GM23338 (cell line): Measurements from ENCODE around the gene LMF1. TPM values are rescaled to one million over a fixed set of nuclear protein-coding genes. Genes with fewer than 3 reads are reported as not detected.

ENCODE experiments used
- ATAC-seq: fragments of 200-7000 bp; cut with Tn5 transposase; 3 replicates; pipeline ENCODE4 v1.9.1; 2020
- DNase-seq: peaks from one replicate; pipeline ENCODE4 v3.0.0-alpha.2; 2015; ENCODE audit warnings: low spot score
- H2AFZ ChIP-seq: fragments of 200-600 bp; sonication (generic); 2 replicates; pipeline ENCODE4 v1.8.0; 2016; ENCODE audit warnings: antibody characterized with exemption, mild to moderate bottlenecking, moderate library complexity
- H3F3A ChIP-seq: fragments of 200-600 bp; sonication (generic); replicated peaks from 2 replicates; pipeline ENCODE4 v1.8.0; 2017; ENCODE audit warnings: antibody characterized with exemption, mixed run types, low read depth
- H3K27ac ChIP-seq: fragments of 200-600 bp; sonication (generic); 2 replicates; pipeline ENCODE4 v1.6.1; 2016; ENCODE audit warnings: low read depth
- H3K27me3 ChIP-seq: fragments of 200-600 bp; sonication (generic); 2 replicates; pipeline ENCODE4 v1.8.0; 2016; ENCODE audit warnings: mild to moderate bottlenecking, mixed run types, moderate library complexity; ENCODE audit not compliant: insufficient read depth
- H3K36me3 ChIP-seq: fragments of 200-600 bp; sonication (generic); 2 replicates; pipeline ENCODE4 v1.8.0; 2016; ENCODE audit warnings: mild to moderate bottlenecking; ENCODE audit not compliant: insufficient read depth
- H3K4me1 ChIP-seq: fragments of 200-600 bp; sonication (generic); 2 replicates; pipeline ENCODE4 v1.8.0; 2016; ENCODE audit warnings: mild to moderate bottlenecking, moderate library complexity; ENCODE audit not compliant: insufficient read depth
- H3K4me2 ChIP-seq: fragments of 200-600 bp; sonication (generic); 2 replicates; pipeline ENCODE4 v1.7.1; 2017; ENCODE audit warnings: mixed run types
- H3K4me3 ChIP-seq: fragments of 200-600 bp; sonication (generic); 2 replicates; pipeline ENCODE4 v1.6.1; 2016; ENCODE audit warnings: mixed run types
- H3K79me2 ChIP-seq: fragments of 200-600 bp; sonication (generic); replicated peaks from 2 replicates; pipeline ENCODE4 v1.8.0; 2017; ENCODE audit warnings: mild to moderate bottlenecking; ENCODE audit not compliant: insufficient read depth
- H3K9me2 ChIP-seq: fragments of 200-600 bp; sonication (generic); 2 replicates; pipeline ENCODE4 v1.8.0; 2017; ENCODE audit not compliant: insufficient read depth
- H4K20me1 ChIP-seq: fragments of 200-600 bp; sonication (generic); replicated peaks from 2 replicates; pipeline ENCODE4 v1.8.0; 2017; ENCODE audit warnings: mild to moderate bottlenecking; ENCODE audit not compliant: insufficient read depth
- H3K27ac Mint-ChIP-seq: 2 replicates; pipeline ENCODE4 v1.8.0; 2020; ENCODE audit warnings: inconsistent platforms, mild to moderate bottlenecking, moderate library complexity, mixed read lengths
- H3K27me3 Mint-ChIP-seq: 3 replicates; pipeline ENCODE4 v1.8.0; 2022; ENCODE audit warnings: low read depth, mild to moderate bottlenecking, moderate library complexity, mixed read lengths, inconsistent platforms; ENCODE audit not compliant: insufficient read depth, poor library complexity
- H3K36me3 Mint-ChIP-seq: 3 replicates; pipeline ENCODE4 v1.8.0; 2021; ENCODE audit warnings: low read depth, mild to moderate bottlenecking, inconsistent platforms, moderate library complexity, mixed read lengths
- H3K4me1 Mint-ChIP-seq: 3 replicates; pipeline ENCODE4 v1.8.0; 2020; ENCODE audit warnings: mild to moderate bottlenecking, inconsistent platforms, mixed read lengths
- H3K4me3 Mint-ChIP-seq: 3 replicates; pipeline ENCODE4 v1.8.0; 2021; ENCODE audit warnings: moderate library complexity, mild to moderate bottlenecking, inconsistent platforms, mixed read lengths
- H3K9me3 Mint-ChIP-seq: 3 replicates; pipeline ENCODE4 v1.8.0; 2020; ENCODE audit warnings: moderate library complexity, mild to moderate bottlenecking, inconsistent platforms, mixed read lengths
- ETS1 ChIP-seq: IDR thresholded peaks from 2 replicates; pipeline ENCODE4 v1.6.1; 2016; ENCODE audit warnings: antibody characterized with exemption
- EZH2 ChIP-seq: fragments of 200-600 bp; sonication (generic); IDR thresholded peaks from one replicate; pipeline ENCODE4 v1.8.0; 2017; ENCODE audit warnings: antibody characterized with exemption, mild to moderate bottlenecking, low read depth; ENCODE audit not compliant: unreplicated experiment
- JUNB ChIP-seq: IDR thresholded peaks from one replicate; pipeline ENCODE4 v1.6.1; 2016; ENCODE audit warnings: antibody characterized with exemption; ENCODE audit not compliant: unreplicated experiment
- POLR2AphosphoS5 ChIP-seq: IDR thresholded peaks from 2 replicates; pipeline ENCODE4 v1.6.1; 2016; ENCODE audit warnings: antibody characterized with exemption, low read depth
- STAT1 ChIP-seq: IDR thresholded peaks from one replicate; pipeline ENCODE4 v1.6.1; 2016; ENCODE audit warnings: antibody characterized with exemption; ENCODE audit not compliant: unreplicated experiment
- ZNF114 ChIP-seq: fragments of 250-450 bp; sonication (Bioruptor Pico); IDR thresholded peaks from 2 replicates; pipeline ENCODE4 v1.5.0; 2020; ENCODE audit warnings: mild to moderate bottlenecking, moderate library complexity
- polyA plus RNA-seq: library from polyadenylated mRNA; unstranded; fragments of >200 nt; fragmentation: Nextera tagmentation; extraction: Ambion mirVana; gene quantifications from 2 replicates; pipeline ENCODE4 v1.2.1, GENCODE V29; 2016
- total RNA-seq: library from RNA; depleted of rRNA; stranded (reverse); fragments of >200 nt; shearing (Covaris generic); gene quantifications from 2 replicates; pipeline ENCODE4 v1.2.3, GENCODE V29; 2014
- TF ChIP-seq, protein P1 (sequence below): fragments of 250-450 bp; sonication (Bioruptor Pico); IDR thresholded peaks from 2 replicates; pipeline ENCODE4 v1.5.0; 2020; ENCODE audit warnings: mild to moderate bottlenecking, moderate library complexity

The LMF1 gene
- total and polyA plus RNA-seq, 2 experiments from 2014 or later = 4.2 to 10.1 TPM

DNA sequence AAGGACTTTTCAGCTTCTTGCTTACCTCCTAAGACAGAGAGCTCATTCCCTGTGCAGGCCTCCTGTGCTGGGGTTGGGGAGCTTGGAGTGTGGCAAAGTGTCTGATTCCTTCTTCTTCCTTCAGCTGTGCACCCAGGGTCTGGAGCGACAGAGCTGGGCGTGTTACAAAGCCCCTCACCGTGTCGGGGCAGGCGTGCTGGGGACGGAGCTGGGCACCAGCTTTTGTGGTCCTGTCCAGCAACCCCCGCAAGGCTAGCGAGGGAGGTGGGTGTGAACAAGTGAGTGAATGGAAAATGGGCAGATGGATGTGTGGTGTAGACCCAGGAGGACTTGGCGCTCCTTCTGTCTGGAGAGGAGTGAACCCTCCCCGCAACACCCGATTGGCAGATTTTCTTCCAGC is 34.5 kb upstream of the LMF1 start (continued):
- TF ChIP-seq, protein P1, sequence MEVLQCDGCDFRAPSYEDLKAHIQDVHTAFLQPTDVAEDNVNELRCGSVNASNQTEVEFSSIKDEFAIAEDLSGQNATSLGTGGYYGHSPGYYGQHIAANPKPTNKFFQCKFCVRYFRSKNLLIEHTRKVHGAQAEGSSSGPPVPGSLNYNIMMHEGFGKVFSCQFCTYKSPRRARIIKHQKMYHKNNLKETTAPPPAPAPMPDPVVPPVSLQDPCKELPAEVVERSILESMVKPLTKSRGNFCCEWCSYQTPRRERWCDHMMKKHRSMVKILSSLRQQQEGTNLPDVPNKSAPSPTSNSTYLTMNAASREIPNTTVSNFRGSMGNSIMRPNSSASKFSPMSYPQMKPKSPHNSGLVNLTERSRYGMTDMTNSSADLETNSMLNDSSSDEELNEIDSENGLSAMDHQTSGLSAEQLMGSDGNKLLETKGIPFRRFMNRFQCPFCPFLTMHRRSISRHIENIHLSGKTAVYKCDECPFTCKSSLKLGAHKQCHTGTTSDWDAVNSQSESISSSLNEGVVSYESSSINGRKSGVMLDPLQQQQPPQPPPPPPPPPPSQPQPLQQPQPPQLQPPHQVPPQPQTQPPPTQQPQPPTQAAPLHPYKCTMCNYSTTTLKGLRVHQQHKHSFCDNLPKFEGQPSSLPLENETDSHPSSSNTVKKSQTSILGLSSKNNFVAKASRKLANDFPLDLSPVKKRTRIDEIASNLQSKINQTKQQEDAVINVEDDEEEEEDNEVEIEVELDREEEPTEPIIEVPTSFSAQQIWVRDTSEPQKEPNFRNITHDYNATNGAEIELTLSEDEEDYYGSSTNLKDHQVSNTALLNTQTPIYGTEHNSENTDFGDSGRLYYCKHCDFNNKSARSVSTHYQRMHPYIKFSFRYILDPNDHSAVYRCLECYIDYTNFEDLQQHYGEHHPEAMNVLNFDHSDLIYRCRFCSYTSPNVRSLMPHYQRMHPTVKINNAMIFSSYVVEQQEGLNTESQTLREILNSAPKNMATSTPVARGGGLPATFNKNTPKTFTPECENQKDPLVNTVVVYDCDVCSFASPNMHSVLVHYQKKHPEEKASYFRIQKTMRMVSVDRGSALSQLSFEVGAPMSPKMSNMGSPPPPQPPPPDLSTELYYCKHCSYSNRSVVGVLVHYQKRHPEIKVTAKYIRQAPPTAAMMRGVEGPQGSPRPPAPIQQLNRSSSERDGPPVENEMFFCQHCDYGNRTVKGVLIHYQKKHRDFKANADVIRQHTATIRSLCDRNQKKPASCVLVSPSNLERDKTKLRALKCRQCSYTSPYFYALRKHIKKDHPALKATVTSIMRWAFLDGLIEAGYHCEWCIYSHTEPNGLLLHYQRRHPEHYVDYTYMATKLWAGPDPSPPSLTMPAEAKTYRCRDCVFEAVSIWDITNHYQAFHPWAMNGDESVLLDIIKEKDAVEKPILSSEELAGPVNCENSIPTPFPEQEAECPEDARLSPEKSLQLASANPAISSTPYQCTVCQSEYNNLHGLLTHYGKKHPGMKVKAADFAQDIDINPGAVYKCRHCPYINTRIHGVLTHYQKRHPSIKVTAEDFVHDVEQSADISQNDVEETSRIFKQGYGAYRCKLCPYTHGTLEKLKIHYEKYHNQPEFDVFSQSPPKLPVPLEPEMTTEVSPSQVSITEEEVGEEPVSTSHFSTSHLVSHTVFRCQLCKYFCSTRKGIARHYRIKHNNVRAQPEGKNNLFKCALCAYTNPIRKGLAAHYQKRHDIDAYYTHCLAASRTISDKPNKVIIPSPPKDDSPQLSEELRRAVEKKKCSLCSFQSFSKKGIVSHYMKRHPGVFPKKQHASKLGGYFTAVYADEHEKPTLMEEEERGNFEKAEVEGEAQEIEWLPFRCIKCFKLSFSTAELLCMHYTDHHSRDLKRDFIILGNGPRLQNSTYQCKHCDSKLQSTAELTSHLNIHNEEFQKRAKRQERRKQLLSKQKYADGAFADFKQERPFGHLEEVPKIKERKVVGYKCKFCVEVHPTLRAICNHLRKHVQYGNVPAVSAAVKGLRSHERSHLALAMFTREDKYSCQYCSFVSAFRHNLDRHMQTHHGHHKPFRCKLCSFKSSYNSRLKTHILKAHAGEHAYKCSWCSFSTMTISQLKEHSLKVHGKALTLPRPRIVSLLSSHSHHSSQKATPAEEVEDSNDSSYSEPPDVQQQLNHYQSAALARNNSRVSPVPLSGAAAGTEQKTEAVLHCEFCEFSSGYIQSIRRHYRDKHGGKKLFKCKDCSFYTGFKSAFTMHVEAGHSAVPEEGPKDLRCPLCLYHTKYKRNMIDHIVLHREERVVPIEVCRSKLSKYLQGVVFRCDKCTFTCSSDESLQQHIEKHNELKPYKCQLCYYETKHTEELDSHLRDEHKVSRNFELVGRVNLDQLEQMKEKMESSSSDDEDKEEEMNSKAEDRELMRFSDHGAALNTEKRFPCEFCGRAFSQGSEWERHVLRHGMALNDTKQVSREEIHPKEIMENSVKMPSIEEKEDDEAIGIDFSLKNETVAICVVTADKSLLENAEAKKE = no peak
- TF ChIP-seq ZNF114 (CRISPR knock-in tag) (no peak), JUNB (no peak), ETS1 (no peak)

GRCh38 chr16:1003391-1004347 is 32.9 kb upstream of the LMF1 start:
- no peak overlapping the region for H2AFZ ChIP-seq
- DNase-seq = no peak
- no peaks in the 10 kb centered on the region for H3K27me3 ChIP-seq
- no peaks in the 10 kb centered on the region for H3K4me1 ChIP-seq
- H3K4me2 ChIP-seq = no peak overlapping the region
- no peak overlapping the region for H3K27ac ChIP-seq
- H3K36me3 ChIP-seq = no peaks in the 10 kb centered on the region
- Mint-ChIP-seq H3K4me1 (no peaks in the 10 kb centered on the region), H3K9me3 (peaks cover 3% of the 10 kb centered on the region; the same call in 2 of the 3 replicates), H3K4me3 (no peak overlapping the region), H3K27ac (no peak overlapping the region), H3K27me3 (peaks cover 3% of the 10 kb centered on the region), H3K36me3 (no peaks in the 10 kb centered on the region)
- no peaks in the 10 kb centered on the region for H3K9me2 ChIP-seq
- H3F3A ChIP-seq = no peaks in the 10 kb centered on the region
- ATAC-seq = no peak; the same call in 2 of the 3 replicates
- no peaks in the 10 kb centered on the region for H3K79me2 ChIP-seq
- no peak overlapping the region for H3K4me3 ChIP-seq
- H4K20me1 ChIP-seq = no peaks in the 10 kb centered on the region
- no peak for TF ChIP-seq STAT1
- no peak for TF ChIP-seq EZH2
- TF ChIP-seq, protein P1 = no peak
- no peak for TF ChIP-seq ZNF114 (CRISPR knock-in tag)
- TF ChIP-seq POLR2AphosphoS5 = no peak
